ENCODE measurements around the gene ANKAR.

ANKAR gene

DNA sequence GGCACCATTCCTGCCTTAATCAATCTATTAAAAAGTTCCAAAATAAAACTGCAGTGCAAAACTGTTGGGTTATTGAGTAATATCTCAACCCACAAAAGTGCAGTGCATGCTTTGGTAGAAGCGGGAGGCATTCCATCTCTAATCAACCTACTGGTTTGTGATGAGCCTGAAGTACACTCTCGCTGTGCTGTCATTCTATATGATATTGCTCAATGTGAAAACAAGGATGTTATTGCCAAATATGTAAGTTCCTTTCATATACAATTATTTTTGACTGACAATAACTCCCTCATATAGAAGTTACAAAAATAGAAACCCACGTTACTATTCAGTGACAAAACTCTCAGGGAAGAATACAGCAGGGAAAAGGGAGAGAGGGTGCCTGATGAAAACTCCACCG lies 45.1 kb downstream of the ANKAR start:
- no peak for DNase-seq (ENCODE audit: low read depth)

DNA sequence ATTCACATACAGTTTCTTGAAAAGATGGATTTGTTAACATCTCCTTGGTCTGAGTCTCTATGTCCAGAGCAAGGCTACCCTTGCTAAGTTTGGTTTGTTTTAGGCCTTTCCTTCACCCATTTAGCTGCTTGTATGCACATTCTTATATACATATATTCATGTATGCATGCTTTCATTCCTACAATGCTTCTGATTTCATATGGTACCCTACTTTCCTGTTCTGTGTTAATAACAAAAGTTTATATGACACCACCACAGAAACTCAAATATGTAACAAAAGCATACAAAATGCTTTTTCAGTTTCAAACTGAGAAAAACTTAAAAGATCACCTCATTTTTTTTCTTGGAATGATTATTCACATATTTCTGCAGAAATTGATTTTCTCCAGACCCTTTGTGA lies 48.7 kb downstream of the ANKAR start:
- no peak for DNase-seq (ENCODE audit: low read depth)

All from activated T-helper 9 cell treated with anti-CD3 and anti-CD28 coated beads, Interleukin-2, amount 50 U/mL, for 16 hours (primary cell).